A673 (cell line): Measurements from ENCODE around the gene ST7L.

Experiments
- EZH2 ChIP-seq: fragments of 200-600 bp; sonication (generic); IDR thresholded peaks from 2 replicates; pipeline ENCODE4 v1.6.1; 2017; ENCODE audit warnings: borderline replicate concordance, low read depth, mild to moderate bottlenecking, mixed read lengths, antibody characterized with exemption, low read length; ENCODE audit not compliant: poor library complexity, severe bottlenecking
- TF ChIP-seq, protein P1 (sequence below): fragments of 300-800, 200-600 bp; sonication (generic); conservative IDR thresholded peaks from 2 replicates; pipeline ENCODE4 v1.5.1; 2017; ENCODE audit warnings: low read depth, mild to moderate bottlenecking, antibody characterized with exemption, low read length, moderate library complexity, mixed read lengths

GRCh38 chr1:112506731-112507130 is 112.2 kb downstream of the ST7L start:
- TF ChIP-seq, protein P1, sequence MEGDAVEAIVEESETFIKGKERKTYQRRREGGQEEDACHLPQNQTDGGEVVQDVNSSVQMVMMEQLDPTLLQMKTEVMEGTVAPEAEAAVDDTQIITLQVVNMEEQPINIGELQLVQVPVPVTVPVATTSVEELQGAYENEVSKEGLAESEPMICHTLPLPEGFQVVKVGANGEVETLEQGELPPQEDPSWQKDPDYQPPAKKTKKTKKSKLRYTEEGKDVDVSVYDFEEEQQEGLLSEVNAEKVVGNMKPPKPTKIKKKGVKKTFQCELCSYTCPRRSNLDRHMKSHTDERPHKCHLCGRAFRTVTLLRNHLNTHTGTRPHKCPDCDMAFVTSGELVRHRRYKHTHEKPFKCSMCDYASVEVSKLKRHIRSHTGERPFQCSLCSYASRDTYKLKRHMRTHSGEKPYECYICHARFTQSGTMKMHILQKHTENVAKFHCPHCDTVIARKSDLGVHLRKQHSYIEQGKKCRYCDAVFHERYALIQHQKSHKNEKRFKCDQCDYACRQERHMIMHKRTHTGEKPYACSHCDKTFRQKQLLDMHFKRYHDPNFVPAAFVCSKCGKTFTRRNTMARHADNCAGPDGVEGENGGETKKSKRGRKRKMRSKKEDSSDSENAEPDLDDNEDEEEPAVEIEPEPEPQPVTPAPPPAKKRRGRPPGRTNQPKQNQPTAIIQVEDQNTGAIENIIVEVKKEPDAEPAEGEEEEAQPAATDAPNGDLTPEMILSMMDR, result no peak
- TF ChIP-seq EZH2, result no peak
